Nephron (organoid): ENCODE results near the gene KRTAP3-2.
A peak's percentile ranks its signal among the peaks of the same experiment; 100 is the strongest.

Experiments
- H3K27ac Mint-ChIP-seq, 3 experiments: 2 replicates each; pipeline ENCODE4 v1.8.0; 2020; ENCODE audit warnings: mixed read lengths in 3 of 3, mild to moderate bottlenecking in 2 of 3, moderate library complexity in 1 of 3
- H3K27me3 Mint-ChIP-seq: 2 replicates; pipeline ENCODE4 v1.8.0; 2021; ENCODE audit warnings: low read depth, mild to moderate bottlenecking, moderate library complexity, mixed read lengths
- H3K36me3 Mint-ChIP-seq: 2 replicates; pipeline ENCODE4 v1.8.0; 2020; ENCODE audit warnings: low read depth, mixed read lengths
- H3K4me1 Mint-ChIP-seq: 2 replicates; pipeline ENCODE4 v1.8.0; 2020; ENCODE audit warnings: mixed read lengths
- H3K4me3 Mint-ChIP-seq, 3 experiments: 2 replicates each; pipeline ENCODE4 v1.8.0; 2020; ENCODE audit warnings: mild to moderate bottlenecking in 3 of 3, mixed read lengths in 3 of 3, moderate library complexity in 2 of 3
- H3K9me3 Mint-ChIP-seq: 2 replicates; pipeline ENCODE4 v1.8.0; 2020; ENCODE audit warnings: mixed read lengths
- TF ChIP-seq, protein P1 (sequence below), 3 experiments: fragments of 200-600 bp; sonication (generic); IDR thresholded peaks; one replicate each; pipeline ENCODE4 v1.5.0; 2021; ENCODE audit warnings: antibody characterized with exemption in 3 of 3; ENCODE audit not compliant: unreplicated experiment in 3 of 3

KRTAP3-2 gene

DNA sequence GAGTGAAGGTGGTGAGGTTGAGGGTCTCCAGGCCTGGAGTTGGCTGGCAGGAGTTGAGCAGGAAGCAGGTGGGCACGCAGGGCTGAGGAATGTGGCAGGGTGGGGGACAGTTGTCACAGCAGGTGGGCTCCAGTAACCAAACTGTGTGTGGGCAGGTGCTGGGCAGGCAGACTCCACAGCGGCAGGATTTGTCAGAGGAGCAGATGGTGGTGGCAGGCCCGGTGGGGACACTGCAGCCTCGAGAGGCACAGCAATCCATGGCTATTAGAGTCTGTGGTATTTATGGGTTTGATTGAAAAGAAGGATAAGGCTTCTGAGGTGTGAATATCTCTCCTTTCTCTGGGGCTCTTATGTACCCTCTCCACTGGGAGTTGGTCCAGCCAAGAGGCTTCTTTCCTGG lies 5.9 kb downstream of the KRTAP3-2 start, which contains the start of gene KRTAP3-3:
TSS of gene KRTAP3-3 (minus strand) at position 326 of the 400 bp plus-strand sequence. CDS start at position 259, 67 bp downstream.
- TF ChIP-seq, protein P1, sequence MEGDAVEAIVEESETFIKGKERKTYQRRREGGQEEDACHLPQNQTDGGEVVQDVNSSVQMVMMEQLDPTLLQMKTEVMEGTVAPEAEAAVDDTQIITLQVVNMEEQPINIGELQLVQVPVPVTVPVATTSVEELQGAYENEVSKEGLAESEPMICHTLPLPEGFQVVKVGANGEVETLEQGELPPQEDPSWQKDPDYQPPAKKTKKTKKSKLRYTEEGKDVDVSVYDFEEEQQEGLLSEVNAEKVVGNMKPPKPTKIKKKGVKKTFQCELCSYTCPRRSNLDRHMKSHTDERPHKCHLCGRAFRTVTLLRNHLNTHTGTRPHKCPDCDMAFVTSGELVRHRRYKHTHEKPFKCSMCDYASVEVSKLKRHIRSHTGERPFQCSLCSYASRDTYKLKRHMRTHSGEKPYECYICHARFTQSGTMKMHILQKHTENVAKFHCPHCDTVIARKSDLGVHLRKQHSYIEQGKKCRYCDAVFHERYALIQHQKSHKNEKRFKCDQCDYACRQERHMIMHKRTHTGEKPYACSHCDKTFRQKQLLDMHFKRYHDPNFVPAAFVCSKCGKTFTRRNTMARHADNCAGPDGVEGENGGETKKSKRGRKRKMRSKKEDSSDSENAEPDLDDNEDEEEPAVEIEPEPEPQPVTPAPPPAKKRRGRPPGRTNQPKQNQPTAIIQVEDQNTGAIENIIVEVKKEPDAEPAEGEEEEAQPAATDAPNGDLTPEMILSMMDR (IDR thresholded peaks at IDR 0.05; ENCODE audit: unreplicated experiment in 3 of 3) = no peak
- H3K36me3 Mint-ChIP-seq = no peaks in the 10 kb centered on the region
- peaks cover 5% of the 10 kb centered on the region for H3K27me3 Mint-ChIP-seq
- H3K4me3 Mint-ChIP-seq = peak within 1 kb of the TSS in 1 of 3 experiments; percentile 30
- no peaks in the 10 kb centered on the region for H3K9me3 Mint-ChIP-seq
- peaks cover 27% of the 10 kb centered on the region for H3K4me1 Mint-ChIP-seq
- H3K27ac Mint-ChIP-seq = no peak within 1 kb of the TSS

DNA sequence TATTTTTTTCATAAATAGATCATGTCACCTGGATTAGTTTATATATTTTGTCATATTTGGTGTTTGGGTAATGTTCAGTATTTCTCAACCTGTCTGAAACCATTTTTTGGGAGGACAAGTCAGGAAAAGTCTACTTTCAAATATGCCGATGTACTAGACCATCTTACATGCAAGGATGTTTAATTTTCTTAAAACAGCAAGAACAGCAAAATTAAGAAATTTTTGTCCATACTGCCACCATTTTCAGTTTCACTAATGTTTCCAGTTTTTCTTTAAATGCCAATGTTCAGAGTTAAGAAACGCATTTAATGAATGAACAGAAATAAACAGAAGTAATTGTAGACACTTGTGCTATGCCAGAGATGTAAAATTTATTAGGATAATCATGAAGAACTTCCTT lies 6.6 kb downstream of the KRTAP3-2 start:
- peaks cover 5% of the 10 kb centered on the region for H3K27me3 Mint-ChIP-seq
- no peaks in the 10 kb centered on the region for H3K9me3 Mint-ChIP-seq

GRCh38 chr17:40992666-40993065 lies 7.0 kb downstream of the KRTAP3-2 start:
- Mint-ChIP-seq H3K36me3 (no peaks in the 10 kb centered on the region), H3K9me3 (no peaks in the 10 kb centered on the region), H3K27me3 (peaks cover 5% of the 10 kb centered on the region), H3K27ac (no peak overlapping the region), H3K4me1 (peaks cover 28% of the 10 kb centered on the region), H3K4me3 (no peak overlapping the region)
- TF ChIP-seq, protein P1 (IDR thresholded peaks at IDR 0.05; ENCODE audit: unreplicated experiment in 3 of 3) = no peak

More for the DNA sequence above, 6.6 kb downstream of the KRTAP3-2 start:
- Mint-ChIP-seq H3K4me1 (peaks cover 27% of the 10 kb centered on the region), H3K36me3 (no peaks in the 10 kb centered on the region), H3K27ac (no peak overlapping the region), H3K4me3 (no peak overlapping the region)
- TF ChIP-seq, protein P1 (IDR thresholded peaks at IDR 0.05; ENCODE audit: unreplicated experiment in 3 of 3) = no peak

- TF ChIP-seq, protein P1 (IDR thresholded peaks at IDR 0.05; ENCODE audit: unreplicated experiment in 3 of 3) = no peak
- Mint-ChIP-seq H3K27ac (no peak overlapping the region), H3K4me1 (peaks cover 24% of the 10 kb centered on the region), H3K36me3 (no peaks in the 10 kb centered on the region), H3K9me3 (no peaks in the 10 kb centered on the region), H3K4me3 (peak overlapping the region in 1 of 3 experiments; percentile 48), H3K27me3 (peaks cover 6% of the 10 kb centered on the region)
Observed at GRCh38 chr17:40986920-40987319, 12.8 kb downstream of the KRTAP3-2 start.

DNA sequence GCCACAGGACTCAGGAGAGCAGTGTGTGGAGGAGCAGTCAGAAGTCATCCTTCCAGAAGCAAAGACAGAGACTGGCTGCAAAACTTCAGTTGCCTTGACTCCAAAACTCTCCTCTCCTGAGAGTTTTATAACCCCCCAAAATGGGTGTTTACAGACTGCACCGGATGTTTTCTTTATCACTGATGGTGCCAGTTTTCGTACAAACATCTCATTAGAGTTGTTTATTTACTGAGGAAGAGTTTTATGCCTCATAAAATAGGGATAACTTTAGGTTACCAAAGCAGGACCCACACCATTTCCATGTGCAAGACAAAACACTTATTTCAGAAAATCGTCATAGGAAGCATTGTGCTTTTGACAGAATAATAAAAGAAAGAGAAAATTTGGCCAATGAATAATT lies 15.5 kb downstream of the KRTAP3-2 start, which contains the start of gene KRT40:
TSS of gene KRT40 (minus strand) at position 101 of the 400 bp plus-strand sequence. CDS start at position 48, 53 bp downstream.
- no peaks in the 10 kb centered on the region for H3K36me3 Mint-ChIP-seq
- no peak within 1 kb of the TSS for H3K27ac Mint-ChIP-seq
- TF ChIP-seq, protein P1 (IDR thresholded peaks at IDR 0.05; ENCODE audit: unreplicated experiment in 3 of 3) = no peak
- H3K9me3 Mint-ChIP-seq = no peaks in the 10 kb centered on the region
- peaks cover 42% of the 10 kb centered on the region for H3K4me1 Mint-ChIP-seq
- peaks cover 6% of the 10 kb centered on the region for H3K27me3 Mint-ChIP-seq
- peak within 1 kb of the TSS in 2 of 3 experiments; percentile 6 to 58 for H3K4me3 Mint-ChIP-seq

GRCh38 chr17:40981115-40981514 lies 18.6 kb downstream of the KRTAP3-2 start:
- H3K27ac Mint-ChIP-seq = peak overlapping the region; percentile 17 to 50 (median 26)
- H3K36me3 Mint-ChIP-seq = no peaks in the 10 kb centered on the region
- H3K27me3 Mint-ChIP-seq = peaks cover 6% of the 10 kb centered on the region
- H3K4me1 Mint-ChIP-seq = peaks cover 35% of the 10 kb centered on the region
- TF ChIP-seq, protein P1 (IDR thresholded peaks at IDR 0.05; ENCODE audit: unreplicated experiment in 3 of 3) = no peak
- no peaks in the 10 kb centered on the region for H3K9me3 Mint-ChIP-seq
- H3K4me3 Mint-ChIP-seq = peak overlapping the region in 1 of 3 experiments; percentile 27
